Bronchial epithelial cell (primary cell): ENCODE data around the gene OR8D1. TPM values are rescaled to one million over a fixed set of nuclear protein-coding genes. Genes with fewer than 3 reads are reported as not detected.

Experiments
- DNase-seq: peaks from one replicate; pipeline ENCODE4 v3.0.0-alpha.2; 2010; ENCODE audit warnings: low read depth
- FAIRE-seq: peaks from 2 replicates; lab custom pipeline; 2011; peaks lifted over from hg19 to GRCh38; lab: Jason Lieb, UNC
- H3K27me3 ChIP-seq: 2 replicates; pipeline ENCODE4 v1.5.1; 2011; ENCODE audit warnings: low read length; ENCODE audit not compliant: control insufficient read depth, insufficient read depth
- H3K36me3 ChIP-seq: 2 replicates; pipeline ENCODE4 v1.5.1; 2011; ENCODE audit warnings: low read length; ENCODE audit not compliant: control insufficient read depth, insufficient read depth
- H3K4me3 ChIP-seq: 2 replicates; pipeline ENCODE4 v1.5.1; 2011; ENCODE audit warnings: mild to moderate bottlenecking, low read depth, low read length, control low read depth
- total RNA-seq: library from RNA; depleted of rRNA; stranded (reverse); fragments of >200 nt; gene quantifications from 2 replicates; pipeline ENCODE4 v1.2.1, GENCODE V29; 2014
- TF ChIP-seq, protein P1 (sequence below): IDR thresholded peaks from 2 replicates; pipeline ENCODE4 v1.5.1; 2011; ENCODE audit warnings: mild to moderate bottlenecking, moderate library complexity, low read length, control low read depth, inconsistent platforms; ENCODE audit not compliant: insufficient read depth, severe bottlenecking

OR8D1 gene
- total RNA-seq, 1 donor from 2014 or later: not detected

DNA sequence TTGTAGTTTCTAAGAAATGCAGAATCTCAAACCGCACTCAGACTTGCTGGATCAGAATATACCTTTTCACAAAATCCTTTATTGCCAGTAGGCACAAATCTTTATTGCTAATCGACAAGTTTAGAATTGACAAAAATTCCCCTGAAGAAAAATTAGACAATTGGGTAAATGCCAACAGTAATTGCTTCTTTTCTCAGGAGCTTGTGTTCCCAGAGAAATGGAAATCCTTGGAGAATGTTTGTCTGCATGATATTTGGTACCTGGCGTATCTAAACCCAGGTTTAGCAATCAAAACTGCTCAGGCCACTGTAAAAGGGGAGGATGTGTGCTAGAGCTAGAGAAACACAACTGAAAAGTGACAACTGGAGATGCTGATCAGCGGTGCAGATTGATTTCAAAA, 57.7 kb downstream of the OR8D1 start, which contains the start of gene OR8G5:
TSS of gene OR8G5 (plus strand) at position 301 of the 400 bp plus-strand sequence. CDS start 8,556 bp downstream, outside the sequence.
- TF ChIP-seq, protein P1, sequence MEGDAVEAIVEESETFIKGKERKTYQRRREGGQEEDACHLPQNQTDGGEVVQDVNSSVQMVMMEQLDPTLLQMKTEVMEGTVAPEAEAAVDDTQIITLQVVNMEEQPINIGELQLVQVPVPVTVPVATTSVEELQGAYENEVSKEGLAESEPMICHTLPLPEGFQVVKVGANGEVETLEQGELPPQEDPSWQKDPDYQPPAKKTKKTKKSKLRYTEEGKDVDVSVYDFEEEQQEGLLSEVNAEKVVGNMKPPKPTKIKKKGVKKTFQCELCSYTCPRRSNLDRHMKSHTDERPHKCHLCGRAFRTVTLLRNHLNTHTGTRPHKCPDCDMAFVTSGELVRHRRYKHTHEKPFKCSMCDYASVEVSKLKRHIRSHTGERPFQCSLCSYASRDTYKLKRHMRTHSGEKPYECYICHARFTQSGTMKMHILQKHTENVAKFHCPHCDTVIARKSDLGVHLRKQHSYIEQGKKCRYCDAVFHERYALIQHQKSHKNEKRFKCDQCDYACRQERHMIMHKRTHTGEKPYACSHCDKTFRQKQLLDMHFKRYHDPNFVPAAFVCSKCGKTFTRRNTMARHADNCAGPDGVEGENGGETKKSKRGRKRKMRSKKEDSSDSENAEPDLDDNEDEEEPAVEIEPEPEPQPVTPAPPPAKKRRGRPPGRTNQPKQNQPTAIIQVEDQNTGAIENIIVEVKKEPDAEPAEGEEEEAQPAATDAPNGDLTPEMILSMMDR: no peak
- Histone ChIP-seq H3K36me3 (no peaks in the 10 kb centered on the region), H3K27me3 (no peaks in the 10 kb centered on the region), H3K4me3 (no peak within 1 kb of the TSS)
- FAIRE-seq (no peak), DNase-seq (no peak)

Other genes starting within 250 kb of the OR8D1 start
- gene VWA5A, start 198.5 kb downstream of the OR8D1 start, total RNA-seq: 5.3 and 18.8 TPM in 2 replicates
- not detected in 2 replicates for gene OR10D3, start 130.6 kb downstream of the OR8D1 start, total RNA-seq
- gene OR8G1, start 72.9 kb downstream of the OR8D1 start, total RNA-seq: not detected in 2 replicates
- gene OR8G5, start 57.6 kb downstream of the OR8D1 start, total RNA-seq: not detected in 2 replicates
- gene OR8D2, start 6.2 kb upstream of the OR8D1 start, total RNA-seq: not detected in 2 replicates
- gene OR8B2, start 70.5 kb upstream of the OR8D1 start, total RNA-seq: not detected in 2 replicates
- not detected in 2 replicates for gene OR8B3, start 85.1 kb upstream of the OR8D1 start, total RNA-seq
- gene OR8B4, start 110.9 kb upstream of the OR8D1 start, total RNA-seq: not detected in 2 replicates
- not detected in 2 replicates for gene OR8B8, start 131.7 kb upstream of the OR8D1 start, total RNA-seq
- gene OR8B12, start 229.7 kb upstream of the OR8D1 start, total RNA-seq: not detected in 2 replicates